GM19240 (cell line): Measurements from ENCODE around the gene SLAIN1.
A peak's percentile ranks its signal among the peaks of the same experiment; 100 is the strongest.

Experiments used
- DNase-seq: peaks from one replicate; pipeline ENCODE4 v3.0.0; 2011; ENCODE audit warnings: low spot score; ENCODE audit not compliant: insufficient read length

SLAIN1 gene

GRCh38 chr13:77751513-77752456 lies 54.3 kb downstream of the SLAIN1 start:
- DNase-seq: peak; percentile 10

- no peak for DNase-seq
These were observed 55.1 kb downstream of the SLAIN1 start for GRCh38 chr13:77752512-77753069.

GRCh38 chr13:77760893-77761292 lies 63.4 kb downstream of the SLAIN1 start:
- no peak for DNase-seq

- DNase-seq: no peak
These were observed 69.9 kb downstream of the SLAIN1 start for GRCh38 chr13:77767413-77767812.

- no peak for DNase-seq
These were observed 76.7 kb downstream of the SLAIN1 start for GRCh38 chr13:77774181-77774580.

- DNase-seq: no peak
These were observed 79.2 kb downstream of the SLAIN1 start for GRCh38 chr13:77776704-77777103.

GRCh38 chr13:77779552-77780272 lies 82.2 kb downstream of the SLAIN1 start:
- no peak for DNase-seq

GRCh38 chr13:77781808-77782207 lies 84.3 kb downstream of the SLAIN1 start:
- DNase-seq: no peak

- no peak for DNase-seq
These were observed 87.0 kb downstream of the SLAIN1 start for GRCh38 chr13:77784515-77784914.

- no peak for DNase-seq
These were observed 89.3 kb downstream of the SLAIN1 start for GRCh38 chr13:77786695-77787287.

GRCh38 chr13:77789376-77789775 lies 91.9 kb downstream of the SLAIN1 start:
- DNase-seq: no peak

GRCh38 chr13:77800219-77800618 lies 102.7 kb downstream of the SLAIN1 start:
- no peak for DNase-seq

- DNase-seq: no peak
These were observed 109.0 kb downstream of the SLAIN1 start for GRCh38 chr13:77806518-77806917.

GRCh38 chr13:77807431-77808135 lies 110.1 kb downstream of the SLAIN1 start:
- DNase-seq: no peak

- DNase-seq: no peak
These were observed 112.9 kb downstream of the SLAIN1 start for GRCh38 chr13:77810430-77810829.

GRCh38 chr13:77810878-77811277 lies 113.4 kb downstream of the SLAIN1 start:
- no peak for DNase-seq

GRCh38 chr13:77811381-77811780 lies 113.9 kb downstream of the SLAIN1 start:
- no peak for DNase-seq

GRCh38 chr13:77811981-77812380 lies 114.5 kb downstream of the SLAIN1 start:
- DNase-seq: no peak
